Stimulated activated CD8-positive, alpha-beta memory T cell treated with anti-CD3 and anti-CD28 coated beads, Interleukin-7, amount 100 ng/mL, for 48 hours (primary cell): ENCODE data around the gene DUOXA2.

ENCODE experiments used
- DNase-seq, 2 donors: peaks; one replicate each; pipeline ENCODE4 v3.0.0-alpha.2; 2020; ENCODE audit warnings: low read depth in 1 of 2; ENCODE audit errors: extremely low read depth in 1 of 2

DUOXA2 gene

GRCh38 chr15:45155739-45156138 is 41.6 kb downstream of the DUOXA2 start:
- no peak for DNase-seq

GRCh38 chr15:45156744-45157455 is 42.8 kb downstream of the DUOXA2 start:
- DNase-seq: no peak

GRCh38 chr15:45157974-45158373 is 43.8 kb downstream of the DUOXA2 start:
- peak in 1 of 2 donors; percentile 29 for DNase-seq

- DNase-seq: no peak
Observed at GRCh38 chr15:45161666-45162065, 47.5 kb downstream of the DUOXA2 start.

GRCh38 chr15:45162771-45163507 is 48.8 kb downstream of the DUOXA2 start:
- DNase-seq: peak in 1 of 2 donors; percentile 58

GRCh38 chr15:45163508-45163856 is 49.4 kb downstream of the DUOXA2 start:
- DNase-seq: no peak

GRCh38 chr15:45164914-45165313 is 50.8 kb downstream of the DUOXA2 start:
- DNase-seq: no peak

- no peak for DNase-seq
Observed at GRCh38 chr15:45165536-45165935, 51.4 kb downstream of the DUOXA2 start.

- DNase-seq: peak; percentile 68 to 82
Observed at GRCh38 chr15:45166834-45167630, 52.9 kb downstream of the DUOXA2 start.

- DNase-seq: no peak
Observed at GRCh38 chr15:45167631-45168205, 53.6 kb downstream of the DUOXA2 start.
